AG04450 (cell line): ENCODE measurements around the gene DGKI. TPM values are rescaled to one million over a fixed set of nuclear protein-coding genes. Genes with fewer than 3 reads are reported as not detected.
A peak's percentile ranks its signal among the peaks of the same experiment; 100 is the strongest.

Experiments
- CTCF ChIA-PET: fragments of 300-600, 350-600 bp; formaldehyde crosslinking; extraction: SDS; loops from one replicate; lab custom pipeline; 2022; ENCODE audit warnings: antibody characterized with exemption, inconsistent platforms; lab: Charles Lee
- POLR2A ChIA-PET: fragments of 350-600 bp; formaldehyde crosslinking; extraction: SDS; loops from one replicate; lab custom pipeline; 2021; ENCODE audit warnings: antibody characterized with exemption, inconsistent platforms; lab: Yijun Ruan, JAX
- DNase-seq: peaks from one replicate; pipeline ENCODE4 v3.0.0-alpha.2; 2011; ENCODE audit warnings: low read depth, low spot score
- H3K27ac ChIP-seq: one replicate; pipeline ENCODE4 v1.5.1; 2012; ENCODE audit warnings: low read depth, low read length, control low read depth
- H3K27me3 ChIP-seq: one replicate; pipeline ENCODE4 v1.6.0; 2012; ENCODE audit warnings: low read length; ENCODE audit not compliant: control insufficient read depth, insufficient read depth
- H3K4me3 ChIP-seq: 2 replicates; pipeline ENCODE4 v1.5.1; 2011; ENCODE audit warnings: mild to moderate bottlenecking, low read depth, low read length, control low read depth
- H3K9me3 ChIP-seq: 2 replicates; pipeline ENCODE4 v1.5.1; 2012; ENCODE audit warnings: low read length; ENCODE audit not compliant: control insufficient read depth, insufficient read depth
- CTCF ChIP-seq: IDR thresholded peaks from 2 replicates; pipeline ENCODE4 v1.5.1; 2011; ENCODE audit warnings: low read depth, low read length, control low read depth, inconsistent platforms
- polyA plus RNA-seq: library from polyadenylated mRNA; depleted of rRNA; stranded (reverse); fragments of >200 nt; gene quantifications from 2 replicates; pipeline ENCODE4 v1.2.3, GENCODE V29; 2011

Gene DGKI
- polyA plus RNA-seq, 1 experiment: 3.1 TPM

DNA sequence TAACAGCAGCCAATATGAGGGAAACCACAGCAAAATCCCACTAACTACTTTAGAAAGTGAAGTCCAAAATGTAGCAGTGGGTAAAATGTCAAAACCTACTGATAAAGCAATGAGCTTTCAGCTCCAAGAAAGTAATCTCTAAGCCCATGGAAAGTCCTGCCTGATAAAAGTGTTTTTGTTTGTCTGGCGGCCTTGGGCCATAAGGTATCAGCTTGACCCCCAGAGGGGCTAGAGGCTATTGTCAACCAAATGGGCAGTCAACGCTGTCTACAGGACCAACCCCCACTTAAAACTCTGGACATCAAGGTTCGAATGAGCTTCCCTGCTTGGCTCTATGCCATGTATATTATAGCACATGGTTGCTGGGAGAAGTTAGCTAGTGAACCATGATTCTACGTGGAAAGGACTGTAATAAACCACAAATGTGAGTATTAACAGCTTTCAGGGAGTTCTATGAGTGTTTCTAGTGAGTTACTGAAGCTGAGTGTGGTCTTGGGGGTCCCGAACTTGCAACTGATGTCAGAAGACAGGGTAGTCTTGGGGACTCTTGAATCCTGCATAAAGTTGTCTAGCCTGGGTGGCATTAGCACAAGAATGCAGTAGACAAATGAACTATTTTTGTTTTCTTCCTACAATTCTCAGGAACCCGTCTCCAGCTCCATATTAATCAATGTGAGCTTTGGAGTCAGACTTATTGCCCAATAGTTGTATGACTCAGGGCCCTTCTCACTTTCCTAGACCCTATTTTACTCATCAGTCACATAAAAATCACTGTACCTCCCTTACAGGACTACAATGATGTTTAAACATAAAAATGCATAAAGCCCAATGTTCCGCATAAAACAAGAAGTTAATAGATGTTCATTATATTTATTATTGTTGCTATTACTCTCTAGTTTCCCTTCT lies 164.9 kb downstream of the DGKI start:
- DNase-seq: peak; percentile 62
- H3K4me3 ChIP-seq: no peak overlapping the region
- H3K9me3 ChIP-seq: no peaks in the 10 kb centered on the region
- H3K27me3 ChIP-seq: no peaks in the 10 kb centered on the region
- no peak for TF ChIP-seq CTCF
- ChIA-PET POLR2A (interaction anchor here (0.6 to 1.5 kb wide), 2 partner anchors 14 to 41 kb away, joined by 4 to 11 read pairs; no protein-coding TSS in a partner anchor), CTCF (interaction anchor here (3.0 kb wide), 1 partner anchor 25 kb away, joined by 15 read pairs; no protein-coding TSS in a partner anchor)
- H3K27ac ChIP-seq: peak overlapping the region; percentile 68

GRCh38 chr7:137674551-137675409 lies 172.0 kb downstream of the DGKI start:
- Histone ChIP-seq H3K4me3 (no peak overlapping the region), H3K27me3 (no peaks in the 10 kb centered on the region), H3K27ac (no peak overlapping the region), H3K9me3 (no peaks in the 10 kb centered on the region)
- no peak for TF ChIP-seq CTCF
- DNase-seq: no peak
- POLR2A ChIA-PET: no interaction called here
- CTCF ChIA-PET: interaction anchor here (1.1 to 1.5 kb wide), 2 partner anchors 19 to 327 kb away, joined by 3 read pairs; partner anchors contain the start of gene CREB3L2

- no peaks in the 10 kb centered on the region for H3K27me3 ChIP-seq
- no peak overlapping the region for H3K27ac ChIP-seq
- H3K9me3 ChIP-seq: no peaks in the 10 kb centered on the region
- CTCF ChIA-PET: interaction anchor here (1.1 to 1.5 kb wide), 2 partner anchors 19 to 328 kb away, joined by 3 read pairs; partner anchors contain the start of gene CREB3L2
- TF ChIP-seq CTCF: no peak
- no peak overlapping the region for H3K4me3 ChIP-seq
- POLR2A ChIA-PET: no interaction called here
- DNase-seq: no peak
These were observed 172.7 kb downstream of the DGKI start for GRCh38 chr7:137674048-137674447.

DNA sequence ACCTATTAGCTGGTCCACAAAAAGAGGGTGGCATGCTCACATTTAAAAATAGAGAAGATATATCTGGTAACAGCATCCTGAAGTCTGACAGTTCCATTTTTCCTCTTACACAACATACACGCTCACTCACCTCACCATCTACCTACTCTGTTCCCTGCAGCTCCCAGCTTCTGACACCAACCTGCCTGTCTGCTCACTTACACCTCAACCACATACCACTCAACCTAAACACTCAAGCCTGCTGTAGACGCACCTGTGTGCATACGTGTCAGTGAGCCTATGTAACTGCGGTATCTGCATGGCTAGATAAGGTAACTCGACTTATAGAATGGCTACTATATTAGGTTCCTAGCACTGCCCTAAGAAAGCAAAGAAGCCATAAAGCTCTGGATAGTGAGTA lies 174.9 kb downstream of the DGKI start:
- no peak overlapping the region for H3K27ac ChIP-seq
- H3K4me3 ChIP-seq: no peak overlapping the region
- no peak for DNase-seq
- ChIA-PET POLR2A (no interaction called here), CTCF (interaction anchor here (1.0 to 7.8 kb wide), 2 partner anchors 16 kb away, joined by 3 to 104 read pairs; no protein-coding TSS in a partner anchor)
- no peaks in the 10 kb centered on the region for H3K27me3 ChIP-seq
- no peaks in the 10 kb centered on the region for H3K9me3 ChIP-seq
- TF ChIP-seq CTCF: no peak
